HepG2 (cell line): Measurements from ENCODE around the gene SH2B2. TPM values are rescaled to one million over a fixed set of nuclear protein-coding genes. Genes with fewer than 3 reads are reported as not detected.

Experiments
- ATAC-seq: fragments of 200-7000 bp; cut with Tn5 transposase; 3 replicates; pipeline ENCODE4 v1.9.1; 2020; ENCODE audit warnings: mild to moderate bottlenecking, moderate library complexity
- BruUV-seq: library from RNA; stranded (reverse); fragments of 400-500 nt; replicated peaks from 2 replicates; lab custom pipeline; 2021; lab: Mats Ljungman, UMichigan
- CTCF ChIA-PET: fragments of 300-600 bp; formaldehyde crosslinking; extraction: SDS; loops from one replicate; lab custom pipeline; 2021; ENCODE audit warnings: low total read pairs, inconsistent platforms, low intra/inter-chr PET ratio; lab: Yijun Ruan, JAX
- POLR2A ChIA-PET: fragments of 350-600 bp; sonication (Branson Sonifier 250); formaldehyde crosslinking; loops from one replicate; lab custom pipeline; 2020; ENCODE audit warnings: antibody characterized with exemption, inconsistent platforms; lab: Yijun Ruan, JAX
- DNase-seq: peaks from one replicate; pipeline ENCODE4 v3.0.0-alpha.2; 2015; ENCODE audit warnings: low spot score
- FAIRE-seq: peaks from 3 replicates; lab custom pipeline; 2011; peaks lifted over from hg19 to GRCh38; lab: Jason Lieb, UNC
- H2AFZ ChIP-seq: one replicate; pipeline ENCODE4 v1.6.1; 2011; ENCODE audit warnings: low read length, inconsistent platforms
- H3K27ac ChIP-seq: fragments of 300-600 bp; 3 replicates; pipeline ENCODE4 v1.8.0; 2011; ENCODE audit warnings: mixed run types, mild to moderate bottlenecking, mixed read lengths, low read length, inconsistent platforms; ENCODE audit not compliant: insufficient read depth; ENCODE audit errors: extremely low read length
- H3K27me3 ChIP-seq, 2 experiments: fragments of 200-600 bp in 1 of 2; 2 replicates in 1 of 2; 3 replicates in 1 of 2; pipeline versions ENCODE4 v1.6.0 to v1.8.0; 2011; ENCODE audit warnings: low read length in 2 of 2, mild to moderate bottlenecking in 2 of 2, moderate library complexity in 2 of 2, inconsistent platforms in 1 of 2; ENCODE audit not compliant: insufficient read depth in 2 of 2, control insufficient read depth in 1 of 2
- H3K36me3 ChIP-seq, 2 experiments: fragments of 200-600 bp in 1 of 2; replicated peaks in 1 of 2; 2 replicates in 1 of 2; 3 replicates in 1 of 2; pipeline versions ENCODE4 v1.5.1 to v1.8.0; 2011; ENCODE audit warnings: low read length in 2 of 2, inconsistent platforms in 1 of 2; ENCODE audit not compliant: insufficient read depth in 2 of 2, control insufficient read depth in 1 of 2
- H3K4me1 ChIP-seq: 2 replicates; pipeline ENCODE4 v1.5.1; 2012; ENCODE audit warnings: low read length, inconsistent platforms; ENCODE audit not compliant: insufficient read depth
- H3K4me2 ChIP-seq: 2 replicates; pipeline ENCODE4 v1.6.0; 2011; ENCODE audit warnings: low read depth, low read length, inconsistent platforms
- H3K4me3 ChIP-seq, 3 experiments: fragments of 200-600 bp in 1 of 3; sonication (generic), shearing (Covaris generic) in 1 of 3; replicated peaks in 1 of 3; 2 replicates each; pipeline ENCODE4 v1.5.1; 2011 to 2016; ENCODE audit warnings: low read length in 3 of 3, inconsistent platforms in 2 of 3, low read depth in 2 of 3, mild to moderate bottlenecking in 2 of 3, control low read depth in 1 of 3, mixed read lengths in 1 of 3; ENCODE audit not compliant: insufficient read depth in 1 of 3
- H3K79me2 ChIP-seq: one replicate; pipeline ENCODE4 v1.6.1; 2011; ENCODE audit warnings: low read length, inconsistent platforms; ENCODE audit not compliant: insufficient read depth
- H3K9ac ChIP-seq: 2 replicates; pipeline ENCODE4 v1.6.0; 2011; ENCODE audit warnings: mild to moderate bottlenecking, low read depth, low read length, inconsistent platforms; ENCODE audit not compliant: insufficient read depth
- H3K9me3 ChIP-seq: 2 replicates; pipeline ENCODE4 v1.5.1; 2012; ENCODE audit warnings: mild to moderate bottlenecking, low read length
- H4K20me1 ChIP-seq: 2 replicates; pipeline ENCODE4 v1.6.0; 2011; ENCODE audit warnings: inconsistent platforms, mild to moderate bottlenecking, low read length, moderate library complexity; ENCODE audit not compliant: insufficient read depth
- BRCA1 ChIP-seq: sonication (generic); formaldehyde crosslinking; IDR thresholded peaks from 2 replicates; pipeline ENCODE4 v1.4.0; 2020; ENCODE audit warnings: missing genetic modification reagents
- HINFP ChIP-seq: sonication (generic); formaldehyde crosslinking; IDR thresholded peaks from 2 replicates; pipeline ENCODE4 v1.4.0; 2020; ENCODE audit warnings: low read depth, mild to moderate bottlenecking, missing genetic modification reagents
- MAFG ChIP-seq: sonication (generic); formaldehyde crosslinking; IDR thresholded peaks from 2 replicates; pipeline ENCODE4 v1.5.1; 2020; ENCODE audit warnings: mild to moderate bottlenecking, missing genetic modification reagents
- POGK ChIP-seq: sonication (generic); formaldehyde crosslinking; conservative IDR thresholded peaks from 2 replicates; pipeline ENCODE4 v1.8.0; 2022; ENCODE audit warnings: mild to moderate bottlenecking, moderate library complexity, missing genetic modification reagents
- ZBTB3 ChIP-seq: sonication (generic); formaldehyde crosslinking; IDR thresholded peaks from 2 replicates; pipeline ENCODE4 v1.4.0; 2020; ENCODE audit warnings: low read depth, mild to moderate bottlenecking, moderate library complexity, missing genetic modification reagents, borderline replicate concordance
- ZNF652 ChIP-seq: IDR thresholded peaks from 2 replicates; pipeline ENCODE4 v1.6.1; 2016; ENCODE audit warnings: low read depth, borderline replicate concordance
- ZNF687 ChIP-seq: sonication (generic); formaldehyde crosslinking; IDR thresholded peaks from 2 replicates; pipeline ENCODE4 v1.5.1; 2020; ENCODE audit warnings: mild to moderate bottlenecking, missing genetic modification reagents, moderate library complexity
- WGBS: methylation state at CpG from one replicate; pipeline ENCODE4 v1.1.6; 2017; ENCODE audit warnings: low lambda C conversion rate; 5-methylcytosine and 5-hydroxymethylcytosine counted together
- in situ Hi-C: cut with HindIII; loops from 2 replicates; pipeline ENCODE4 v1.10.0; 2017; ENCODE audit warnings: low pct_unique_long_range_greater_than_20kb; ENCODE audit not compliant: extremely low pct_ligation_motif_present
- intact Hi-C: fragments of 100-400 bp; cut with micrococcal nuclease; formaldehyde crosslinking; loops from one replicate; pipeline ENCODE4 v1.10.0; 2022; ENCODE audit not compliant: unreplicated experiment
- polyA plus RNA-seq, 8 experiments: library from polyadenylated mRNA; depleted of rRNA in 3 of 8; stranded (reverse) in 7 of 8; unstranded in 1 of 8; fragments of >200 nt; fragmentation: Illumina TruSeq in 4 of 8; extraction: Trizol in 4 of 8; gene quantifications; 2 replicates each; pipeline versions ENCODE4 v1.2.1 to v1.2.3, GENCODE V29; 2011 to 2016; ENCODE audit warnings: low read depth in 4 of 8, missing spikeins in 1 of 8, mixed read lengths in 1 of 8; ENCODE audit not compliant: insufficient read depth in 1 of 8
- total RNA-seq, 5 experiments: library from RNA; depleted of rRNA; stranded (reverse); fragments of >200 nt; fragmentation: Illumina TruSeq; extraction: Trizol; gene quantifications; 2 replicates each; pipeline ENCODE4 v1.2.3, GENCODE V29; 2016; ENCODE audit warnings: low read depth in 1 of 5

SH2B2 gene
- total and polyA plus RNA-seq, 2 of the 13 experiments (the other 11 are each of a cell fraction or from before 2014, with no cell fraction given), result 0.46 to 1.3 TPM

GRCh38 chr7:102288285-102288930 is 1.7 kb downstream of the SH2B2 start:
- H3K9me3 ChIP-seq, result no peaks in the 10 kb centered on the region
- intact Hi-C loops, result no loop called here
- peak overlapping the region; percentile 58 to 78 (median 77); a peak in 4 of 6 replicates for H3K4me3 ChIP-seq
- BruUV-seq, result no TSS peak
- TF ChIP-seq ZNF652 (CRISPR knock-in tag) (peak; percentile 90), POGK (CRISPR knock-in tag) (no peak)
- ChIA-PET POLR2A (interaction anchor here (0.9 to 2.0 kb wide), 2 partner anchors 19 to 75 kb away, joined by 5 to 6 read pairs; no protein-coding TSS in a partner anchor), CTCF (no interaction called here)
- DNase-seq (no peak), ATAC-seq (no peak), FAIRE-seq (no peak)
- peaks cover 10% of the 10 kb centered on the region; the same call in 1 of the 2 replicates for H4K20me1 ChIP-seq
- H3K4me2 ChIP-seq, result peak overlapping the region; percentile 83
- no peaks in the 10 kb centered on the region for H3K79me2 ChIP-seq
- H3K27me3 ChIP-seq, result peaks cover 2 to 21% of the 10 kb centered on the region in 2 experiments; a peak in 3 of 5 replicates
- H3K27ac ChIP-seq, result no peak overlapping the region
- no peak overlapping the region for H3K9ac ChIP-seq
- no peak overlapping the region for H2AFZ ChIP-seq
- in situ Hi-C loops, result loop anchor here (5.0 kb wide), 1 partner anchor 104 kb away; no protein-coding TSS in a partner anchor
- no peaks in the 10 kb centered on the region for H3K36me3 ChIP-seq
- 12% methylated on average over 8 of the region's 10 CpGs for WGBS
- H3K4me1 ChIP-seq, result peaks cover 33% of the 10 kb centered on the region

GRCh38 chr7:102289057-102289456 is 2.4 kb downstream of the SH2B2 start:
- Histone ChIP-seq H3K4me3 (no peak overlapping the region), H3K27me3 (peaks cover 2 to 21% of the 10 kb centered on the region in 2 experiments; a peak in 3 of 5 replicates), H3K9me3 (no peaks in the 10 kb centered on the region), H3K9ac (no peak overlapping the region), H3K4me1 (peaks cover 33% of the 10 kb centered on the region), H4K20me1 (peaks cover 10% of the 10 kb centered on the region; the same call in 1 of the 2 replicates), H2AFZ (no peak overlapping the region), H3K4me2 (no peak overlapping the region; the same call in 1 of the 2 replicates), H3K79me2 (no peaks in the 10 kb centered on the region), H3K27ac (no peak overlapping the region), H3K36me3 (no peaks in the 10 kb centered on the region)
- 26% methylated on average over 6 of the region's 9 CpGs for WGBS
- DNase-seq (no peak), ATAC-seq (no peak), FAIRE-seq (no peak)
- ChIA-PET CTCF (no interaction called here), POLR2A (no interaction called here)
- TF ChIP-seq ZNF687 (CRISPR knock-in tag) (peak; percentile 11; the same call in 1 of the 2 replicates), HINFP (CRISPR knock-in tag) (no peak), BRCA1 (CRISPR knock-in tag) (no peak), MAFG (CRISPR knock-in tag) (no peak), ZBTB3 (no peak)
- intact Hi-C loops (no loop called here), in situ Hi-C loops (loop anchor here (5.0 kb wide), 1 partner anchor 103 kb away; no protein-coding TSS in a partner anchor)
- BruUV-seq, result no TSS peak
